Prostate gland (tissue), 2 donors: ENCODE results near the gene ZIM2. TPM values are rescaled to one million over a fixed set of nuclear protein-coding genes. Genes with fewer than 3 reads are reported as not detected.

Experiments used
- DNase-seq: peaks from one replicate; pipeline ENCODE4 v3.0.0-alpha.2; 2019; ENCODE audit warnings: low spot score
- H3K27ac ChIP-seq, 2 donors: fragments of 200-600 bp; sonication (generic); 2 replicates each; pipeline ENCODE4 v1.5.1; 2017 to 2019
- H3K27me3 ChIP-seq: fragments of 200-600 bp; sonication (generic); replicated peaks from 2 replicates; pipeline ENCODE4 v1.5.1; 2019; ENCODE audit not compliant: insufficient read depth
- H3K36me3 ChIP-seq, 2 donors: fragments of 200-600 bp; sonication (generic); 1 replicate in 1 of 2; 2 replicates in 1 of 2; pipeline versions ENCODE4 v1.5.1 to v1.8.1; 2017 to 2019
- H3K4me1 ChIP-seq: fragments of 200-600 bp; sonication (generic); replicated peaks from 2 replicates; pipeline ENCODE4 v1.5.1; 2019
- H3K4me3 ChIP-seq, 2 donors: fragments of 200-600 bp; sonication (generic); 2 replicates each; pipeline ENCODE4 v1.5.1; 2017 to 2019
- H3K9me3 ChIP-seq: fragments of 200-600 bp; sonication (generic); 2 replicates; pipeline ENCODE4 v1.5.1; 2017
- POLR2A ChIP-seq: fragments of 450-650 bp; IDR thresholded peaks from one replicate; pipeline ENCODE4 v1.6.1; 2016; ENCODE audit warnings: antibody characterized with exemption, mild to moderate bottlenecking
- POLR2AphosphoS5 ChIP-seq: sonication (generic); formaldehyde crosslinking; IDR thresholded peaks from one replicate; pipeline ENCODE4 v1.6.1; 2017; ENCODE audit warnings: antibody characterized with exemption
- WGBS: methylation state at CpG from one replicate; pipeline ENCODE4 v1.1.5; 2018; 5-methylcytosine and 5-hydroxymethylcytosine counted together
- intact Hi-C: fragments of 100-400 bp; cut with DNase I; formaldehyde crosslinking; loops from one replicate; pipeline ENCODE4 v1.14.2; 2022
- total RNA-seq, 2 donors: library from RNA; depleted of rRNA; stranded (reverse); fragments of >200 nt; gene quantifications; one replicate each; pipeline ENCODE4 v1.1.0, GENCODE V29; 2016
- TF ChIP-seq, protein P1 (sequence below), 4 experiments: fragments of 200-600 bp in 2 of 4; fragments of 450-650 bp in 2 of 4; sonication (generic) in 2 of 4; IDR thresholded peaks; 1 replicate in 3 of 4; 2 replicates in 1 of 4; pipeline ENCODE4 v1.5.1; 2016 to 2019; ENCODE audit warnings: antibody characterized with exemption in 4 of 4, mild to moderate bottlenecking in 2 of 4, moderate library complexity in 2 of 4

ZIM2 gene
- total RNA-seq, 2 donors from 2014 or later: 0.64 to 5.2 TPM

DNA sequence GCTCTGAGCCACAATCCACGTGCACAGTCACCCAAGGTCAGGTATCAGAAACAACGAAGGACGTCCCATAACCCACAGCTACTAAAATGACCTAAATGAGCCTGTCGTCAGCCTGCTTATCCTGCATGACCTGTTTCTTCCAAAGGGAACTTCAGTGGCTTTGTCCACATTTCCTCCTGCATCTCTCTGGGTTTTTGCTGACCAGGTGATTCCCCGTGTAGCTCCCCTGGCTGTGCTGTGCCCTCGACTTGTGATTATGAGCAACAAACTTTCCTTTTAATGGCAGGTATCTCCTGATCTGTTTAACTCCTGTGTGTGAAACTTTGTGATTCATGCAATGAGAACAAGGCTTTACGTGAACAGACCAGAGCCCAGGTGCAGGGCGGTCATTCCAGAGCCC lies 81.0 kb downstream of the ZIM2 start:
- 42% methylated on average over 8 of the region's 8 CpGs for WGBS
- H3K4me3 ChIP-seq: no peak overlapping the region
- H3K36me3 ChIP-seq: no peaks in the 10 kb centered on the region
- no peaks in the 10 kb centered on the region for H3K4me1 ChIP-seq
- DNase-seq: no peak
- no peaks in the 10 kb centered on the region for H3K9me3 ChIP-seq
- no peaks in the 10 kb centered on the region for H3K27me3 ChIP-seq
- intact Hi-C loops: no loop called here
- TF ChIP-seq POLR2A (no peak), POLR2AphosphoS5 (no peak)
- TF ChIP-seq, protein P1, sequence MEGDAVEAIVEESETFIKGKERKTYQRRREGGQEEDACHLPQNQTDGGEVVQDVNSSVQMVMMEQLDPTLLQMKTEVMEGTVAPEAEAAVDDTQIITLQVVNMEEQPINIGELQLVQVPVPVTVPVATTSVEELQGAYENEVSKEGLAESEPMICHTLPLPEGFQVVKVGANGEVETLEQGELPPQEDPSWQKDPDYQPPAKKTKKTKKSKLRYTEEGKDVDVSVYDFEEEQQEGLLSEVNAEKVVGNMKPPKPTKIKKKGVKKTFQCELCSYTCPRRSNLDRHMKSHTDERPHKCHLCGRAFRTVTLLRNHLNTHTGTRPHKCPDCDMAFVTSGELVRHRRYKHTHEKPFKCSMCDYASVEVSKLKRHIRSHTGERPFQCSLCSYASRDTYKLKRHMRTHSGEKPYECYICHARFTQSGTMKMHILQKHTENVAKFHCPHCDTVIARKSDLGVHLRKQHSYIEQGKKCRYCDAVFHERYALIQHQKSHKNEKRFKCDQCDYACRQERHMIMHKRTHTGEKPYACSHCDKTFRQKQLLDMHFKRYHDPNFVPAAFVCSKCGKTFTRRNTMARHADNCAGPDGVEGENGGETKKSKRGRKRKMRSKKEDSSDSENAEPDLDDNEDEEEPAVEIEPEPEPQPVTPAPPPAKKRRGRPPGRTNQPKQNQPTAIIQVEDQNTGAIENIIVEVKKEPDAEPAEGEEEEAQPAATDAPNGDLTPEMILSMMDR (IDR thresholded peaks at IDR 0.05): no peak
- H3K27ac ChIP-seq: no peak overlapping the region

DNA sequence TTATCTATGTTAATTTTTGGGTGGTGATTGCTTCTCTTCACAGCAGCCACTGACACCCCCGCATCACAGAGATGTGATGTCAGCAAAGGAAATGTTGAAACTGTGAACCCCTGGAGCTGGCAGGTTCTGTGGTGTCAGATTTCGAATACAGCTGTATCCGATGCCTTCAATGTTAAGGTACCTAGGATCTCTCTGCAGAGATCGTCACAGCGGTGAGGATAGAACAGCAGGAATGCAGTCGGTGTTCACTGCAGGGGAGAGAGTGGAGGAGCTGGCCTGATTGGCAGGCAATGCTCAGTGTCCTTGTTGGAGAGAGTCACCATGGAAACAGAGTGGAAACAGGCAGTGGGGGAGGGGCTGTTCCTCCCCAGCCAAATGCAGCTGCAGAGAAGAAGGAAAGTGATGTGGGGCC lies 89.4 kb downstream of the ZIM2 start:
- TF ChIP-seq POLR2A (no peak), POLR2AphosphoS5 (no peak)
- TF ChIP-seq, protein P1 (IDR thresholded peaks at IDR 0.05): no peak
- WGBS: 6% methylated on average over 6 of the region's 6 CpGs
- Histone ChIP-seq H3K4me1 (no peaks in the 10 kb centered on the region), H3K9me3 (no peaks in the 10 kb centered on the region), H3K27me3 (no peaks in the 10 kb centered on the region), H3K4me3 (no peak overlapping the region), H3K27ac (no peak overlapping the region), H3K36me3 (no peaks in the 10 kb centered on the region)
- DNase-seq: no peak
- intact Hi-C loops: no loop called here

DNA sequence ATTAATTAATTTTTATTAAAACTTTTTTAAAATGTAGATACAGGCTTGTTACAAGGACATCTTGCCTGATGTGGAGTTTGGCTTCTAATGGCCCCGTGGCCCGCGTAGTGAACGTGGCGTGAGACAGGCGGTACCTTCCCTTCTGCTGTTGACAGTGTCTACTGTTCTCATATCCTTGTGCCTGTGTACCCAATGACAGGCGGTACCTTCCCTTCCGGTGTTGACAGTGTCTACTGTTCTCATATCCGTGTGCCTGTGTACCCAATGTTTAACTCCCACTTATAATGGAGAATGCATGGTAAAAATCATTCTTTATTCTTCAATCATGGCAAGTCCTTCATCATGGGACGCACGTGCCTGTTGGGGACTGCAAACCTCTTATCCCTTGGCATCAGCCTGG lies 89.9 kb downstream of the ZIM2 start:
- intact Hi-C loops: no loop called here
- no peaks in the 10 kb centered on the region for H3K36me3 ChIP-seq
- H3K4me1 ChIP-seq: no peaks in the 10 kb centered on the region
- H3K27me3 ChIP-seq: no peaks in the 10 kb centered on the region
- no peak overlapping the region for H3K27ac ChIP-seq
- TF ChIP-seq POLR2AphosphoS5: no peak
- TF ChIP-seq, protein P1 (IDR thresholded peaks at IDR 0.05): no peak
- no peak for TF ChIP-seq POLR2A
- no peaks in the 10 kb centered on the region for H3K9me3 ChIP-seq
- no peak overlapping the region for H3K4me3 ChIP-seq
- WGBS: 73% methylated on average over 11 of the region's 11 CpGs
- DNase-seq: no peak

DNA sequence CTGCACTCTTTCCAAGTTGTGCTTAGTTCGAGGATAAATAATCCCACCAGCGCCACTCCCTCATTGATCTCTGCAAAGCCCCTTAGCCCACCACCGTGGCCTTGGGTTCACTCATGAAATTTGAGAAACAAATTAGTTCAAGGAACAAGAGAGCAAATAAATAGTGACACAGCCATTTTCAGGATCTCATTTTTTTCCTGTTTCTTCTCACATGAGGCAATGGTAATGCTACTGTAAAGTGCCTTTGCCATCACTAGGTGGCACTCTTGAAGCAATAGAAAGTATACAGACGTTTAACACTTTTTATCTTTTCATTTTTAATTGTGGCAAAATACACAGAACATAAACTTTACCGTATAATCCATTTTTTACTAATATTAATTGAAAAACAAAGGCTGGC lies 92.1 kb downstream of the ZIM2 start:
- H3K27me3 ChIP-seq: no peaks in the 10 kb centered on the region
- 23% methylated on average over 5 of the region's 5 CpGs for WGBS
- no peaks in the 10 kb centered on the region for H3K36me3 ChIP-seq
- H3K4me3 ChIP-seq: no peak overlapping the region
- H3K9me3 ChIP-seq: no peaks in the 10 kb centered on the region
- no peaks in the 10 kb centered on the region for H3K4me1 ChIP-seq
- no peak overlapping the region for H3K27ac ChIP-seq
- intact Hi-C loops: no loop called here
- TF ChIP-seq, protein P1 (IDR thresholded peaks at IDR 0.05): peak in 2 of 4 experiments; percentile 32 to 55
- no peak for TF ChIP-seq POLR2AphosphoS5
- no peak for DNase-seq

DNA sequence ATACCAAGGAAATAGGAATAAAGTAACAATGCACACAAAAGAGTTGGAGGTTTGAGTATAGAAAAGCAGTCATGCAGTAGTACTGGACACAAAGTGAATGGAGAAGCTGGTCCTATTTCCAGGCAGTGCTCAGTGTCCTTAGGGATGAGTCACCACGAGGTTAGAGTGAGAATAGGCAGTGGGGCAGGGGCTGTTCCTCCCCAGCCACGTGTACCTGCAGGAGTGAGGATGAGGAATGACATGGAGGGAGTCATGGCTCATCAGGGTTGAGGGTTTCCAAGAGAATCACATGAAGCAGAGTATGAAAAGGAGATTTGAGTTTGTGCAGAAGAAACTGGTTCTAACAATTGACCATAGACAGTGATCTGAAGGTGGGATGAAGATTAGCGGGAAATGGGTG lies 94.2 kb downstream of the ZIM2 start:
- DNase-seq: no peak
- 53% methylated on average over 3 of the region's 3 CpGs for WGBS
- Histone ChIP-seq H3K4me1 (no peaks in the 10 kb centered on the region), H3K4me3 (no peak overlapping the region), H3K27me3 (no peaks in the 10 kb centered on the region), H3K27ac (no peak overlapping the region), H3K9me3 (no peaks in the 10 kb centered on the region), H3K36me3 (no peaks in the 10 kb centered on the region)
- TF ChIP-seq, protein P1 (IDR thresholded peaks at IDR 0.05): no peak
- TF ChIP-seq POLR2A (no peak), POLR2AphosphoS5 (no peak)
- intact Hi-C loops: no loop called here
